T-cell (primary cell): ENCODE measurements around the gene MCF2L. TPM values are rescaled to one million over a fixed set of nuclear protein-coding genes. Genes with fewer than 3 reads are reported as not detected.
A peak's percentile ranks its signal among the peaks of the same experiment; 100 is the strongest.
"Not testable (repeated sequence)": the region's sequence is repeated elsewhere in the genome, so short reads cannot be mapped to it uniquely, and the experiment has no call there.

Experiments used
- ATAC-seq, 4 experiments: fragments of 200-7000 bp in 3 of 4; fragments of 150-1000 bp in 1 of 4; cut with Tn5 transposase; replicated peaks in 1 of 4; 1 replicate in 3 of 4; 2 replicates in 1 of 4; pipeline ENCODE4 v1.10.0; 2021; ENCODE audit warnings: moderate library complexity in 3 of 4, mild to moderate bottlenecking in 2 of 4, moderate number of reproducible peaks in 1 of 4
- CTCF ChIA-PET, 2 donors: fragments of 300-600 bp; sonication (Branson Sonifier 250); formaldehyde crosslinking; loops; one replicate each; lab custom pipeline; 2022; ENCODE audit warnings: antibody characterized with exemption in 2 of 2; lab: Charles Lee
- POLR2A ChIA-PET, 2 donors: fragments of 300-600 bp; sonication (Branson Sonifier 250); formaldehyde crosslinking; loops; one replicate each; lab custom pipeline; 2022; ENCODE audit warnings: antibody characterized with exemption in 2 of 2; lab: Charles Lee
- DNase-seq, 35 experiments: peaks; one replicate each; pipeline versions ENCODE4 v3.0.0 to v3.0.0-alpha.2; 2013 to 2023
- H3K27ac ChIP-seq: one replicate; pipeline ENCODE4 v1.5.1; 2013; ENCODE audit warnings: low read length
- H3K27me3 ChIP-seq, 2 experiments: replicated peaks in 1 of 2; 1 replicate in 1 of 2; 2 replicates in 1 of 2; pipeline versions ENCODE4 v1.6.1 to v1.7.0; 2013; ENCODE audit warnings: low read length in 1 of 2, mixed read lengths in 1 of 2; ENCODE audit not compliant: control insufficient read depth in 2 of 2, insufficient read depth in 2 of 2; ENCODE audit errors: extremely low read depth in 1 of 2
- H3K36me3 ChIP-seq, 2 donors: 1 replicate in 1 of 2; 2 replicates in 1 of 2; pipeline versions ENCODE4 v1.6.1 to v1.7.0; 2013; ENCODE audit warnings: low read length in 1 of 2; ENCODE audit not compliant: control insufficient read depth in 2 of 2, insufficient read depth in 1 of 2; ENCODE audit errors: extremely low read depth in 1 of 2
- H3K4me1 ChIP-seq, 2 experiments: 1 replicate in 1 of 2; 2 replicates in 1 of 2; pipeline versions ENCODE4 v1.6.1 to v1.7.0; 2013; ENCODE audit warnings: low read length in 2 of 2, mixed read lengths in 1 of 2; ENCODE audit not compliant: insufficient read depth in 2 of 2, control insufficient read depth in 1 of 2; ENCODE audit errors: extremely low read depth in 1 of 2
- H3K4me3 ChIP-seq, 2 donors: 1 replicate in 1 of 2; 2 replicates in 1 of 2; pipeline versions ENCODE4 v1.5.1 to v1.7.0; 2013; ENCODE audit warnings: mild to moderate bottlenecking in 2 of 2, low read length in 1 of 2, moderate library complexity in 1 of 2; ENCODE audit not compliant: control insufficient read depth in 1 of 2; ENCODE audit errors: extremely low read depth in 1 of 2
- H3K9me3 ChIP-seq: 2 replicates; pipeline ENCODE4 v1.7.0; 2013
- H3K27ac Mint-ChIP-seq, 2 donors: one replicate each; pipeline ENCODE4 v1.8.0; 2020 to 2021; ENCODE audit warnings: mild to moderate bottlenecking in 2 of 2, mixed read lengths in 2 of 2
- H3K27me3 Mint-ChIP-seq, 2 donors: one replicate each; pipeline ENCODE4 v1.8.0; 2021 to 2022; ENCODE audit warnings: mixed read lengths in 2 of 2
- H3K36me3 Mint-ChIP-seq: one replicate; pipeline ENCODE4 v1.8.0; 2021; ENCODE audit warnings: mixed read lengths
- H3K4me1 Mint-ChIP-seq, 3 donors: one replicate each; pipeline ENCODE4 v1.8.0; 2020 to 2022; ENCODE audit warnings: mixed read lengths in 3 of 3, mild to moderate bottlenecking in 1 of 3
- H3K4me3 Mint-ChIP-seq, 3 donors: one replicate each; pipeline ENCODE4 v1.8.0; 2020 to 2022; ENCODE audit warnings: mild to moderate bottlenecking in 3 of 3, mixed read lengths in 3 of 3, moderate library complexity in 3 of 3
- H3K9me3 Mint-ChIP-seq, 3 donors: one replicate each; pipeline ENCODE4 v1.8.0; 2020 to 2022; ENCODE audit warnings: mixed read lengths in 3 of 3
- WGBS: methylation state at CpG from one replicate; pipeline ENCODE4 v1.1.5; 2013; ENCODE audit warnings: missing lambda C conversion rate; ENCODE audit not compliant: insufficient coverage; 5-methylcytosine and 5-hydroxymethylcytosine counted together
- total RNA-seq, 35 experiments: library from RNA in 6 of 35; stranded (reverse) in 6 of 35; fragments of 120-200 nt in 1 of 35; gene quantifications; one replicate each; pipeline versions ENCODE4 v1.2.1 to v1.2.4 and lab custom pipeline; 2013 to 2026

The MCF2L gene
- total RNA-seq, 5 donors from 2014 or later (not counting 1 experiment from before 2014, with no cell fraction given), result 18.2 to 30.0 (median 24.7) TPM

GRCh38 chr13:113105921-113106452 lies 137.0 kb downstream of the MCF2L start:
- DNase-seq (no peak), ATAC-seq (no peak)
- H3K27me3 Mint-ChIP-seq, result peaks cover 0 to 2% of the 10 kb centered on the region in 2 donors
- H3K36me3 Mint-ChIP-seq, result no peaks in the 10 kb centered on the region
- Histone ChIP-seq H3K27ac (no peak overlapping the region), H3K9me3 (no peaks in the 10 kb centered on the region), H3K4me3 (no peak overlapping the region), H3K4me1 (peaks cover 0 to 14% of the 10 kb centered on the region in 2 experiments), H3K36me3 (no peaks in the 10 kb centered on the region), H3K27me3 (peaks cover under 1 to 40% of the 10 kb centered on the region in 2 experiments)
- H3K27ac Mint-ChIP-seq, result no peak overlapping the region
- no peaks in the 10 kb centered on the region for H3K9me3 Mint-ChIP-seq
- H3K4me1 Mint-ChIP-seq, result peaks cover 0 to 3% (median 3%) of the 10 kb centered on the region in 3 donors
- no peak overlapping the region for H3K4me3 Mint-ChIP-seq
- CTCF ChIA-PET, result no interaction called here
- POLR2A ChIA-PET, result no interaction called here
- 53% methylated on average over 3 of the region's 16 CpGs for WGBS

GRCh38 chr13:113106711-113107351 lies 137.8 kb downstream of the MCF2L start:
- no peak for ATAC-seq
- Mint-ChIP-seq H3K36me3 (no peaks in the 10 kb centered on the region), H3K27ac (no peak overlapping the region), H3K4me3 (no peak overlapping the region), H3K4me1 (peaks cover 0 to 3% (median 3%) of the 10 kb centered on the region in 3 donors), H3K9me3 (no peaks in the 10 kb centered on the region), H3K27me3 (peaks cover 0 to 2% of the 10 kb centered on the region in 2 donors)
- no peaks in the 10 kb centered on the region for H3K9me3 ChIP-seq
- ChIA-PET CTCF (no interaction called here), POLR2A (no interaction called here)
- H3K4me3 ChIP-seq, result no peak overlapping the region
- WGBS, result 75% methylated on average over 12 of the region's 25 CpGs
- H3K27ac ChIP-seq, result no peak overlapping the region
- H3K4me1 ChIP-seq, result peaks cover 0 to 16% of the 10 kb centered on the region in 2 experiments
- peaks cover 3 to 45% of the 10 kb centered on the region in 2 experiments for H3K27me3 ChIP-seq
- no peak for DNase-seq
- H3K36me3 ChIP-seq, result no peaks in the 10 kb centered on the region

DNA sequence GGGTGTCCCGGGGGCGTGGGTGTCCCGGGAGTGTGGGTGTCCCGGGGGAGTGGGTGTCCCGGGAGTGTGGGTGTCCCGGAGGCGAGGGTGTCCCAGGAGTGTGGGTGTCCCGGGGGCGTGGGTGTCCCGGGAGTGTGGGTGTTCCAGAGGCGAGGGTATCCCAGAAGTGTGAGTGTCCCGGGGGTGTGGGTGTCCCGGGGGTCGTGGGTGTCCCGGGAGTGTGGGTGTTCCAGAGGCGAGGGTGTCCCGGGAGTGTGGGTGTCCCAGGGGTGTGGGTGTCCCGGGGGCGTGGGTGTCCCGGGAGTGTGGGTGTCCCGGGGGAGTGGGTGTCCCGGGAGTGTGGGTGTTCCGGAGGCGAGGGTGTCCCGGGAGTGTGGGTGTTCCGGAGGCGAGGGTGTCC lies 139.5 kb downstream of the MCF2L start:
- DNase-seq, result not testable (repeated sequence)

GRCh38 chr13:113109151-113110047 lies 140.4 kb downstream of the MCF2L start:
- Histone ChIP-seq H3K4me1 (peaks cover 0 to 21% of the 10 kb centered on the region in 2 experiments), H3K4me3 (peak overlapping the region in 1 of 2 donors; percentile 21), H3K27ac (no peak overlapping the region), H3K27me3 (peaks cover 3 to 41% of the 10 kb centered on the region in 2 experiments), H3K36me3 (no peaks in the 10 kb centered on the region), H3K9me3 (no peaks in the 10 kb centered on the region)
- H3K9me3 Mint-ChIP-seq, result no peaks in the 10 kb centered on the region
- peaks cover 0 to 2% of the 10 kb centered on the region in 2 donors for H3K27me3 Mint-ChIP-seq
- CTCF ChIA-PET, result no interaction called here
- H3K4me3 Mint-ChIP-seq, result peak overlapping the region; percentile 39 to 60 (median 53)
- DNase-seq (no peak), ATAC-seq (no peak)
- POLR2A ChIA-PET, result no interaction called here
- H3K27ac Mint-ChIP-seq, result no peak overlapping the region
- no peaks in the 10 kb centered on the region for H3K36me3 Mint-ChIP-seq
- H3K4me1 Mint-ChIP-seq, result peaks cover 0 to 5% (median 3%) of the 10 kb centered on the region in 3 donors
- 41% methylated on average over 70 of the region's 73 CpGs for WGBS

More for the DNA sequence above, 139.5 kb downstream of the MCF2L start:
- H3K4me3 ChIP-seq, H3K9me3 Mint-ChIP-seq, H3K27ac ChIP-seq, CTCF ChIA-PET, H3K4me3 Mint-ChIP-seq, ATAC-seq, H3K36me3 ChIP-seq, H3K36me3 Mint-ChIP-seq, H3K27me3 Mint-ChIP-seq, H3K9me3 ChIP-seq, H3K4me1 Mint-ChIP-seq, H3K27ac Mint-ChIP-seq, POLR2A ChIA-PET: not testable (repeated sequence)
- 95% methylated on average over 14 of the region's 27 CpGs for WGBS
- H3K27me3 ChIP-seq, result peaks cover 3 to 45% of the 10 kb centered on the region in 2 experiments
- H3K4me1 ChIP-seq, result peaks cover 0 to 21% of the 10 kb centered on the region in 2 experiments

DNA sequence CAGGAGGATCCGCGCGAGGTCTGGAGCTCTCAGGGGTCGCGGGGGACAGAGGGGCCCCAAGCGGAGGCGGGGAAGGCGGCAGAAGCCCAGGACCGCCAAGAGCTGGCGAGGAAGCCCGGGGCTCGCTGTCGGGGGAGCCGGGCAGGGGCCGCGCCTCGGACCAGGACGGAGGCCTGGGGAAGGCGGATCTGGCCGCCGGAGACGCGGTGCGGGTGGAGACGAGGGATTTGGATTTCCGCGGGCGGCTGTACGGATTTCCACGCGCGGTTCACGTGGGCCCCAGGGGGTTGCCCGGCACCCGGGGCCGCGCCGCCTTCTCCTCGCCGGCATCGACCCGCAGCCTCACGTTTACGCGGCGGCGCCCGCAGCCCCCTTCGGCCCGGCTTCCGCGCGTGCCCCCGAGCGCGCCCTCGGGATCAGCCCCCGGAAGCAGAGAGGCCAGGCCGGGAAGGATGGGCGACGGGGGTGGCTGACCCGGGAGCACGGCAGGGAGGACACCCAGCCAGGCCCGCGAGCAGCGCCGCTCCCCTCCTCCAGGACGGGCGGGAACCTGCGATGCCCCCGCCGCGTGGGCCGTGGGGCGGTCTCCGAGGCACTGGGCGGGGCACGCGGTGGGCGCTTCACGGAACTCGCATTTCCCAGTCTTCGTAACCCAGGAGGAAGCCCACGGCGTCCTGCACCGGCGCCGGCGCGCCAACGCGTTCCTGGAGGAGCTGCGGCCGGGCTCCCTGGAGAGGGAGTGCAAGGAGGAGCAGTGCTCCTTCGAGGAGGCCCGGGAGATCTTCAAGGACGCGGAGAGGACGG lies 141.2 kb downstream of the MCF2L start:
- Mint-ChIP-seq H3K36me3 (no peaks in the 10 kb centered on the region), H3K9me3 (no peaks in the 10 kb centered on the region), H3K4me1 (peaks cover 0 to 5% (median 3%) of the 10 kb centered on the region in 3 donors), H3K27ac (no peak overlapping the region), H3K4me3 (peak overlapping the region; percentile 50 to 65 (median 60)), H3K27me3 (peaks cover 0 to 5% of the 10 kb centered on the region in 2 donors)
- H3K4me3 ChIP-seq, result peak overlapping the region; percentile 50 to 71
- ATAC-seq (peak; percentile 62 to 71 (median 66)), DNase-seq (peak in 12 of 35 experiments; percentile 8 to 37 (median 16))
- ChIA-PET CTCF (no interaction called here), POLR2A (no interaction called here)
- peaks cover 0 to 21% of the 10 kb centered on the region in 2 experiments for H3K4me1 ChIP-seq
- H3K27me3 ChIP-seq, result peaks cover 3 to 43% of the 10 kb centered on the region in 2 experiments
- 3% methylated on average over 99 of the region's 99 CpGs for WGBS
- no peaks in the 10 kb centered on the region for H3K36me3 ChIP-seq
- H3K27ac ChIP-seq, result no peak overlapping the region
- no peaks in the 10 kb centered on the region for H3K9me3 ChIP-seq
